Measurements from ENCODE around the gene TMEM231.
A peak's percentile ranks its signal among the peaks of the same experiment; 100 is the strongest.
"Not testable (repeated sequence)": the region's sequence is repeated elsewhere in the genome, so short reads cannot be mapped to it uniquely, and the experiment has no call there.

The TMEM231 gene

GRCh38 chr16:75555707-75556430 is at the start of gene TMEM231:
TSS of gene TMEM231 (minus strand) at chr16:75556252. CDS start at chr16:75556209, 43 bp downstream.
- peak; percentile 97 to 98 for DNase-seq (ENCODE audit: low read depth in 2 of 2)

- no peak for DNase-seq (ENCODE audit: low read depth in 2 of 2)
Observed at GRCh38 chr16:75603241-75603640, 47.2 kb upstream of the TMEM231 start.

- no peak for DNase-seq (ENCODE audit: low read depth in 2 of 2)
Observed at GRCh38 chr16:75599452-75600277, 43.6 kb upstream of the TMEM231 start.

- DNase-seq (ENCODE audit: low read depth in 2 of 2): no peak
Observed at GRCh38 chr16:75593825-75594820, 38.1 kb upstream of the TMEM231 start.

GRCh38 chr16:75593308-75593707 is 37.3 kb upstream of the TMEM231 start:
- DNase-seq (ENCODE audit: low read depth in 2 of 2): no peak

- not testable (repeated sequence) for DNase-seq (ENCODE audit: low read depth in 2 of 2)
Observed at GRCh38 chr16:75591927-75592326, 35.9 kb upstream of the TMEM231 start.

GRCh38 chr16:75590920-75591843 is 35.1 kb upstream of the TMEM231 start:
- no peak for DNase-seq (ENCODE audit: low read depth in 2 of 2)

GRCh38 chr16:75589306-75589705 is 33.3 kb upstream of the TMEM231 start:
- no peak for DNase-seq (ENCODE audit: low read depth in 2 of 2)

- DNase-seq (ENCODE audit: low read depth in 2 of 2): no peak
Observed at GRCh38 chr16:75588716-75589115, 32.7 kb upstream of the TMEM231 start.

GRCh38 chr16:75584108-75584507 is 28.1 kb upstream of the TMEM231 start:
- no peak for DNase-seq (ENCODE audit: low read depth in 2 of 2)

- no peak for DNase-seq (ENCODE audit: low read depth in 2 of 2)
Observed at GRCh38 chr16:75579281-75579834, 23.3 kb upstream of the TMEM231 start.

GRCh38 chr16:75578725-75579124 is 22.7 kb upstream of the TMEM231 start:
- no peak for DNase-seq (ENCODE audit: low read depth in 2 of 2)

- no peak for DNase-seq (ENCODE audit: low read depth in 2 of 2)
Observed at GRCh38 chr16:75578212-75578611, 22.2 kb upstream of the TMEM231 start.

- DNase-seq (ENCODE audit: low read depth in 2 of 2): no peak
Observed at GRCh38 chr16:75576384-75576811, 20.3 kb upstream of the TMEM231 start.

GRCh38 chr16:75575958-75576357 is 19.9 kb upstream of the TMEM231 start:
- no peak for DNase-seq (ENCODE audit: low read depth in 2 of 2)

- DNase-seq (ENCODE audit: low read depth in 2 of 2): no peak
Observed at GRCh38 chr16:75573955-75574354, 17.9 kb upstream of the TMEM231 start.

- DNase-seq (ENCODE audit: low read depth in 2 of 2): no peak
Observed at GRCh38 chr16:75572864-75573542, 17.0 kb upstream of the TMEM231 start.

GRCh38 chr16:75570396-75571065 is 14.5 kb upstream of the TMEM231 start:
- DNase-seq (ENCODE audit: low read depth in 2 of 2): no peak

GRCh38 chr16:75567911-75568310 is 11.9 kb upstream of the TMEM231 start:
- DNase-seq (ENCODE audit: low read depth in 2 of 2): no peak

All from activated CD4-positive, alpha-beta T cell treated with anti-CD3 and anti-CD28 coated beads for 24 hours (primary cell).